SK-N-SH (cell line): ENCODE measurements around the gene BCL6. TPM values are rescaled to one million over a fixed set of nuclear protein-coding genes. Genes with fewer than 3 reads are reported as not detected.

Source experiments
- CTCF ChIA-PET: fragments of 300-600, 350-600 bp; formaldehyde crosslinking; extraction: SDS; loops from one replicate; lab custom pipeline; 2021; lab: Yijun Ruan, JAX
- POLR2A ChIA-PET: fragments of 350-600 bp; sonication (Branson Sonifier 250); formaldehyde crosslinking; extraction: SDS; loops from one replicate; lab custom pipeline; 2020; ENCODE audit warnings: antibody characterized with exemption, inconsistent platforms; lab: Yijun Ruan, JAX
- DNase-seq: peaks from one replicate; pipeline ENCODE4 v3.0.0; 2012
- H2AFZ ChIP-seq: fragments of 200-600 bp; sonication (generic); 2 replicates; pipeline ENCODE4 v1.8.1; 2016; ENCODE audit warnings: antibody characterized with exemption, mild to moderate bottlenecking, low read depth
- H3F3A ChIP-seq: fragments of 200-600 bp; sonication (generic); replicated peaks from 2 replicates; pipeline ENCODE3; 2016; ENCODE audit warnings: antibody characterized with exemption, mild to moderate bottlenecking; ENCODE audit not compliant: insufficient read depth
- H3K27ac ChIP-seq, 2 experiments: fragments of 200-500 bp in 1 of 2; fragments of 200-600 bp in 1 of 2; sonication (Bioruptor generic) in 1 of 2; sonication (generic), shearing (Covaris generic) in 1 of 2; 2 replicates each; pipeline versions ENCODE4 v1.5.1 to v1.6.1; 2014 to 2016; ENCODE audit warnings: low read depth in 2 of 2, inconsistent platforms in 1 of 2, low read length in 1 of 2, mild to moderate bottlenecking in 1 of 2, mixed read lengths in 1 of 2
- H3K27me3 ChIP-seq: fragments of 200-600 bp; sonication (generic), shearing (Covaris generic); 2 replicates; pipeline ENCODE4 v1.6.1; 2016; ENCODE audit warnings: mixed run types; ENCODE audit not compliant: insufficient read depth
- H3K36me3 ChIP-seq, 2 experiments: fragments of 200-500 bp in 1 of 2; fragments of 200-600 bp in 1 of 2; sonication (Bioruptor generic) in 1 of 2; sonication (generic) in 1 of 2; replicated peaks in 1 of 2; 2 replicates each; pipeline versions ENCODE3 to v1.5.1; 2014 to 2016; ENCODE audit warnings: low read length in 1 of 2, mild to moderate bottlenecking in 1 of 2; ENCODE audit not compliant: insufficient read depth in 2 of 2, control insufficient read depth in 1 of 2
- H3K4me1 ChIP-seq, 2 experiments: fragments of 200-500 bp in 1 of 2; fragments of 200-600 bp in 1 of 2; sonication (Bioruptor generic) in 1 of 2; sonication (generic), shearing (Covaris generic) in 1 of 2; 2 replicates each; pipeline versions ENCODE4 v1.5.1 to v1.6.1; 2014 to 2016; ENCODE audit warnings: low read depth in 1 of 2, low read length in 1 of 2, mixed run types in 1 of 2; ENCODE audit not compliant: insufficient read depth in 2 of 2, control insufficient read depth in 1 of 2
- H3K4me2 ChIP-seq: fragments of 200-600 bp; sonication (generic), shearing (Covaris generic); 2 replicates; pipeline ENCODE4 v1.6.1; 2017; ENCODE audit warnings: mixed run types
- H3K4me3 ChIP-seq, 2 experiments: fragments of 200-500 bp in 1 of 2; fragments of 200-600 bp in 1 of 2; sonication (Bioruptor generic) in 1 of 2; sonication (generic), shearing (Covaris generic) in 1 of 2; 2 replicates each; pipeline versions ENCODE4 v1.5.1 to v1.8.1; 2014 to 2016; ENCODE audit warnings: low read depth in 2 of 2, inconsistent platforms in 1 of 2, low read length in 1 of 2, mild to moderate bottlenecking in 1 of 2, mixed read lengths in 1 of 2, moderate library complexity in 1 of 2
- H3K79me2 ChIP-seq: fragments of 200-600 bp; sonication (generic); 2 replicates; pipeline ENCODE4 v1.8.1; 2017; ENCODE audit warnings: mild to moderate bottlenecking; ENCODE audit not compliant: insufficient read depth
- H3K9ac ChIP-seq: fragments of 200-600 bp; sonication (generic); 2 replicates; pipeline ENCODE4 v1.6.1; 2017; ENCODE audit warnings: mixed run types
- H3K9me2 ChIP-seq: fragments of 200-600 bp; sonication (generic); 2 replicates; pipeline ENCODE4 v1.6.1; 2017; ENCODE audit warnings: mixed run types
- H3K9me3 ChIP-seq: fragments of 200-600 bp; sonication (generic); 2 replicates; pipeline ENCODE4 v1.6.1; 2017; ENCODE audit warnings: mixed run types, mild to moderate bottlenecking, moderate library complexity
- H4K20me1 ChIP-seq: fragments of 200-600 bp; sonication (generic); 2 replicates; pipeline ENCODE4 v1.6.1; 2017; ENCODE audit warnings: mild to moderate bottlenecking, mixed run types; ENCODE audit not compliant: insufficient read depth
- CHD2 ChIP-seq: fragments of 150-350 bp; IDR thresholded peaks from 2 replicates; pipeline ENCODE4 v1.6.1; 2018; ENCODE audit warnings: low read length; ENCODE audit not compliant: partially characterized antibody
- ELF1 ChIP-seq: IDR thresholded peaks from 2 replicates; pipeline ENCODE4 v1.4.0; 2012
- FOSL2 ChIP-seq: IDR thresholded peaks from 2 replicates; pipeline ENCODE4 v1.4.0; 2012; ENCODE audit warnings: low read depth, mild to moderate bottlenecking, moderate library complexity, borderline replicate concordance
- FOXJ3 ChIP-seq: sonication (generic); formaldehyde crosslinking; IDR thresholded peaks from 2 replicates; pipeline ENCODE4 v1.5.1; 2020; ENCODE audit warnings: mild to moderate bottlenecking, missing genetic modification reagents
- FOXM1 ChIP-seq: IDR thresholded peaks from 2 replicates; pipeline ENCODE4 v1.4.0; 2012; ENCODE audit warnings: low read depth, mild to moderate bottlenecking
- GABPA ChIP-seq: IDR thresholded peaks from 2 replicates; pipeline ENCODE4 v1.4.0; 2012; ENCODE audit warnings: low read depth, mild to moderate bottlenecking
- JUND ChIP-seq: IDR thresholded peaks from 2 replicates; pipeline ENCODE4 v1.4.0; 2012
- MEF2A ChIP-seq: IDR thresholded peaks from 2 replicates; pipeline ENCODE4 v1.4.0; 2012; ENCODE audit warnings: low read depth, borderline replicate concordance
- MXI1 ChIP-seq: IDR thresholded peaks from 2 replicates; pipeline ENCODE4 v1.6.1; 2012; ENCODE audit warnings: mild to moderate bottlenecking, low read depth, low read length, improper control_type of control experiment
- POLR2AphosphoS5 ChIP-seq: IDR thresholded peaks from 2 replicates; pipeline ENCODE4 v1.6.1; 2012; ENCODE audit warnings: low read depth, low read length
- RCOR1 ChIP-seq: fragments of 150-350 bp; IDR thresholded peaks from 2 replicates; pipeline ENCODE4 v1.6.1; 2017; ENCODE audit warnings: antibody characterized with exemption, low read length
- RFX5 ChIP-seq: IDR thresholded peaks from 2 replicates; pipeline ENCODE4 v1.6.1; 2012; ENCODE audit warnings: mild to moderate bottlenecking, improper control_type of control experiment, low read length
- RXRA ChIP-seq: IDR thresholded peaks from 2 replicates; pipeline ENCODE4 v1.4.0; 2012; ENCODE audit warnings: low read depth, mild to moderate bottlenecking, borderline replicate concordance
- SIN3A ChIP-seq: IDR thresholded peaks from 2 replicates; pipeline ENCODE4 v1.6.1; 2012; ENCODE audit warnings: low read depth, mild to moderate bottlenecking, low read length, moderate library complexity, borderline replicate concordance
- SMC3 ChIP-seq: IDR thresholded peaks from 2 replicates; pipeline ENCODE4 v1.6.1; 2012; ENCODE audit warnings: low read depth, low read length, improper control_type of control experiment
- TAF1 ChIP-seq: IDR thresholded peaks from 2 replicates; pipeline ENCODE4 v1.6.1; 2012; ENCODE audit warnings: low read depth, mild to moderate bottlenecking, low read length, moderate library complexity, borderline replicate concordance
- TCF12 ChIP-seq: IDR thresholded peaks from 2 replicates; pipeline ENCODE4 v1.4.0; 2012
- YY1 ChIP-seq: IDR thresholded peaks from 2 replicates; pipeline ENCODE4 v1.4.0; 2012; ENCODE audit warnings: low read depth, mild to moderate bottlenecking
- WGBS: methylation state at CpG from one replicate; pipeline ENCODE4 v1.1.6; 2017; ENCODE audit warnings: low lambda C conversion rate; 5-methylcytosine and 5-hydroxymethylcytosine counted together
- polyA plus RNA-seq, 3 experiments: library from polyadenylated mRNA; depleted of rRNA; stranded (reverse); fragments of >200 nt; gene quantifications; 2 replicates each; pipeline ENCODE4 v1.2.3, GENCODE V29; 2012
- TF ChIP-seq, protein P1 (sequence below): IDR thresholded peaks from 2 replicates; pipeline ENCODE4 v1.4.0; 2012; ENCODE audit warnings: low read depth
- TF ChIP-seq, protein P2 (sequence below): fragments of 200-600 bp; sonication (generic); IDR thresholded peaks from 2 replicates; pipeline ENCODE4 v1.6.1; 2017; ENCODE audit warnings: antibody characterized with exemption, mild to moderate bottlenecking, moderate library complexity

Gene BCL6
- polyA plus RNA-seq, 1 of the 3 experiments (the other 2 are of a cell fraction) = 13.8 TPM

DNA sequence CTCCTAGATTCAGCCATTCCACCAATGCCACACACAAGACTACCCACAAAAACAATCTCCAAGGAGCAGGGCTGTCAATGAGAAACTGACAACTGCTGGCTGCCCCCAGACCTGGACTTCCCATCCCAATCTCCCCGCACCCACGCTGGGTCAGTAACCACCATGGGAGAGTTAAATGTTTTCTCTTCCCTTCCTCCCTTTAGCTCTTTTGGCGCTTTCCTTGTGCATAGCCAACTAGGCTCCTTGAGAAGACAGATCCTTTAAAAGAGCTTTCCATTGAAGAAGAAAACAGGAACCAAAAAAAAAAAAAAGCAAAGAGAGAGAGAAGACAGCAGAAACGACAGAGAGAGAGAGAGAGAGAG is 8.3 kb downstream of the BCL6 start:
- Histone ChIP-seq H3K9me3 (no peaks in the 10 kb centered on the region), H3K27me3 (no peaks in the 10 kb centered on the region), H3K4me2 (peak overlapping the region; percentile 93), H3K27ac (no peak overlapping the region), H3F3A (peaks cover 28% of the 10 kb centered on the region), H4K20me1 (peaks cover 17% of the 10 kb centered on the region; the same call in 1 of the 2 replicates), H2AFZ (no peak overlapping the region), H3K9ac (no peak overlapping the region), H3K36me3 (peaks cover 17 to 28% of the 10 kb centered on the region in 2 experiments), H3K4me3 (no peak overlapping the region), H3K79me2 (peaks cover 72% of the 10 kb centered on the region), H3K9me2 (no peaks in the 10 kb centered on the region), H3K4me1 (peaks cover 25 to 31% of the 10 kb centered on the region in 2 experiments; a peak in 3 of 4 replicates)
- ChIA-PET POLR2A (no interaction called here), CTCF (interaction anchor here (1.2 to 6.3 kb wide), 6 partner anchors 8 to 1496 kb away, joined by 3 to 137 read pairs (median 64); partner anchors contain the start of gene BCL6)
- no peak for TF ChIP-seq YY1
- TF ChIP-seq, protein P1, sequence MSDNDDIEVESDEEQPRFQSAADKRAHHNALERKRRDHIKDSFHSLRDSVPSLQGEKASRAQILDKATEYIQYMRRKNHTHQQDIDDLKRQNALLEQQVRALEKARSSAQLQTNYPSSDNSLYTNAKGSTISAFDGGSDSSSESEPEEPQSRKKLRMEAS = no peak
- TF ChIP-seq, protein P2, sequence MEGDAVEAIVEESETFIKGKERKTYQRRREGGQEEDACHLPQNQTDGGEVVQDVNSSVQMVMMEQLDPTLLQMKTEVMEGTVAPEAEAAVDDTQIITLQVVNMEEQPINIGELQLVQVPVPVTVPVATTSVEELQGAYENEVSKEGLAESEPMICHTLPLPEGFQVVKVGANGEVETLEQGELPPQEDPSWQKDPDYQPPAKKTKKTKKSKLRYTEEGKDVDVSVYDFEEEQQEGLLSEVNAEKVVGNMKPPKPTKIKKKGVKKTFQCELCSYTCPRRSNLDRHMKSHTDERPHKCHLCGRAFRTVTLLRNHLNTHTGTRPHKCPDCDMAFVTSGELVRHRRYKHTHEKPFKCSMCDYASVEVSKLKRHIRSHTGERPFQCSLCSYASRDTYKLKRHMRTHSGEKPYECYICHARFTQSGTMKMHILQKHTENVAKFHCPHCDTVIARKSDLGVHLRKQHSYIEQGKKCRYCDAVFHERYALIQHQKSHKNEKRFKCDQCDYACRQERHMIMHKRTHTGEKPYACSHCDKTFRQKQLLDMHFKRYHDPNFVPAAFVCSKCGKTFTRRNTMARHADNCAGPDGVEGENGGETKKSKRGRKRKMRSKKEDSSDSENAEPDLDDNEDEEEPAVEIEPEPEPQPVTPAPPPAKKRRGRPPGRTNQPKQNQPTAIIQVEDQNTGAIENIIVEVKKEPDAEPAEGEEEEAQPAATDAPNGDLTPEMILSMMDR = no peak
- WGBS = 67% methylated on average over 4 of the region's 4 CpGs
- DNase-seq = no peak

DNA sequence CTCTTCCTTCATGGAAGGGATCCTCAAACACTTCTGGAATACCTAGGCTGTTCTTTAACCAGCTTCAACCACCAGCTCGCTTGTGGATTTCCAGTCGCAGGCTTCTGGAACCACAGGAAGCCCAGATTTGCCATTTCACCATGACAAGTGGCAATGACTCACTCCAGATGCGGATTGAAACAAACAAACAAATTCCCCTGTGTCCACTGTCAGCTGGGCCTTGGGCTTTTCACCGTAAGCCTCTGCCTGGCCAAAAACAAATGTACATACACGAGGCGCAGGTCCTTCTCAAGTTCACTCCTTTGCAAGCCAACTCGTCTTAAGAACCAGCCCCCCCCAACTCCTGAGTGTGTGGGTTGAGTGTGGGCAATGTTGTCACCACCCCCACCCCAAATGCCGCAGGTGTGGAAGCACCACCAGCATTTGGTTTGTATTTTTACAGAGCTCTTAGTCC is 8.8 kb downstream of the BCL6 start:
- ChIA-PET CTCF (interaction anchor here (1.1 to 6.3 kb wide), 5 partner anchors 9 to 1497 kb away, joined by 3 to 131 read pairs (median 3); partner anchors contain the start of gene BCL6), POLR2A (no interaction called here)
- Histone ChIP-seq H3K4me2 (peak overlapping the region; percentile 93), H2AFZ (no peak overlapping the region), H4K20me1 (peaks cover 17% of the 10 kb centered on the region; the same call in 1 of the 2 replicates), H3K27me3 (no peaks in the 10 kb centered on the region), H3K9ac (no peak overlapping the region), H3K36me3 (peaks cover 23 to 31% of the 10 kb centered on the region in 2 experiments), H3F3A (peaks cover 28% of the 10 kb centered on the region), H3K27ac (no peak overlapping the region), H3K79me2 (peaks cover 67% of the 10 kb centered on the region), H3K4me1 (peaks cover 25 to 29% of the 10 kb centered on the region in 2 experiments; a peak in 3 of 4 replicates), H3K9me3 (no peaks in the 10 kb centered on the region), H3K4me3 (no peak overlapping the region), H3K9me2 (no peaks in the 10 kb centered on the region)
- 61% methylated on average over 7 of the region's 8 CpGs for WGBS
- TF ChIP-seq YY1 (no peak), TAF1 (no peak), GABPA (no peak), MXI1 (no peak), MEF2A (no peak), TCF12 (no peak)
- TF ChIP-seq, all 33 proteins: peak for 0
- no peak for DNase-seq

DNA sequence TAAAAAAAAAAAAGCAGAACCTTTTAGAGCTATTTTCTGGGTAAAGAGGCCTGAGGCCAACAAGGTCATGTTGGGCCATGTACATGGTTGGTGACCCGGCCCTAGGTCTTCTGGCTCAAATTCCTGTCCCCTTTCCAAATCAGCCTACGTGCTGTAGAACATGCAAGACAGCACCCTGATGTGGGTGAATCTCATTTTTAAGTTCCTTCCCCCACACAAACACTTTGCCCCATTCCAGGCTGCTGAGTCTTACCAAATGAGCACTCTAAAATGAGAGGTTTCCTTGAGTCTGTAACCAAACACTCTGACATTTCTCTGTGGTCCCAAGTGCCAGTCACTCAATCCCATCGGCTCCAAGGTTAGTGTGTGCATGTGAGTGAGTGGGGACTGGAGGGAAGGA is 9.4 kb downstream of the BCL6 start:
- peaks cover 62% of the 10 kb centered on the region for H3K79me2 ChIP-seq
- TF ChIP-seq POLR2AphosphoS5 (no peak), YY1 (no peak), RFX5 (no peak), FOXM1 (no peak), RXRA (no peak), FOSL2 (no peak), FOXJ3 (no peak), GABPA (no peak), SMC3 (no peak), MEF2A (no peak), SIN3A (no peak), JUND (no peak), ELF1 (no peak), RCOR1 (no peak), CHD2 (no peak), TCF12 (no peak)

More for the DNA sequence above, 9.4 kb downstream of the BCL6 start:
- Histone ChIP-seq H2AFZ (no peak overlapping the region), H3K9ac (no peak overlapping the region), H3K4me3 (no peak overlapping the region), H3K36me3 (peaks cover 29 to 37% of the 10 kb centered on the region in 2 experiments), H3K9me3 (no peaks in the 10 kb centered on the region), H3K4me2 (no peak overlapping the region), H3K4me1 (peaks cover 24 to 25% of the 10 kb centered on the region in 2 experiments; a peak in 3 of 4 replicates), H3K9me2 (no peaks in the 10 kb centered on the region), H3K27ac (no peak overlapping the region), H3F3A (peaks cover 23% of the 10 kb centered on the region), H3K27me3 (no peaks in the 10 kb centered on the region), H4K20me1 (peaks cover 17% of the 10 kb centered on the region; the same call in 1 of the 2 replicates)
- POLR2A ChIA-PET = no interaction called here
- CTCF ChIA-PET = interaction anchor here (1.0 to 6.3 kb wide), 5 partner anchors 13 to 1497 kb away, joined by 3 to 131 read pairs (median 3); no protein-coding TSS in a partner anchor
- no peak for DNase-seq
- WGBS = 59% methylated on average over 3 of the region's 3 CpGs
